OCI-M1 (cell line): ENCODE results near the gene SVOPL.
"Not testable (repeated sequence)": the region's sequence is repeated elsewhere in the genome, so short reads cannot be mapped to it uniquely, and the experiment has no call there.

Experiments
- DNase-seq: peaks from one replicate; lab custom pipeline; 2025; lab: John Stamatoyannopoulos, UW

Gene SVOPL, protein sequence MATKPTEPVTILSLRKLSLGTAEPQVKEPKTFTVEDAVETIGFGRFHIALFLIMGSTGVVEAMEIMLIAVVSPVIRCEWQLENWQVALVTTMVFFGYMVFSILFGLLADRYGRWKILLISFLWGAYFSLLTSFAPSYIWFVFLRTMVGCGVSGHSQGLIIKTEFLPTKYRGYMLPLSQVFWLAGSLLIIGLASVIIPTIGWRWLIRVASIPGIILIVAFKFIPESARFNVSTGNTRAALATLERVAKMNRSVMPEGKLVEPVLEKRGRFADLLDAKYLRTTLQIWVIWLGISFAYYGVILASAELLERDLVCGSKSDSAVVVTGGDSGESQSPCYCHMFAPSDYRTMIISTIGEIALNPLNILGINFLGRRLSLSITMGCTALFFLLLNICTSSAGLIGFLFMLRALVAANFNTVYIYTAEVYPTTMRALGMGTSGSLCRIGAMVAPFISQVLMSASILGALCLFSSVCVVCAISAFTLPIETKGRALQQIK

DNA sequence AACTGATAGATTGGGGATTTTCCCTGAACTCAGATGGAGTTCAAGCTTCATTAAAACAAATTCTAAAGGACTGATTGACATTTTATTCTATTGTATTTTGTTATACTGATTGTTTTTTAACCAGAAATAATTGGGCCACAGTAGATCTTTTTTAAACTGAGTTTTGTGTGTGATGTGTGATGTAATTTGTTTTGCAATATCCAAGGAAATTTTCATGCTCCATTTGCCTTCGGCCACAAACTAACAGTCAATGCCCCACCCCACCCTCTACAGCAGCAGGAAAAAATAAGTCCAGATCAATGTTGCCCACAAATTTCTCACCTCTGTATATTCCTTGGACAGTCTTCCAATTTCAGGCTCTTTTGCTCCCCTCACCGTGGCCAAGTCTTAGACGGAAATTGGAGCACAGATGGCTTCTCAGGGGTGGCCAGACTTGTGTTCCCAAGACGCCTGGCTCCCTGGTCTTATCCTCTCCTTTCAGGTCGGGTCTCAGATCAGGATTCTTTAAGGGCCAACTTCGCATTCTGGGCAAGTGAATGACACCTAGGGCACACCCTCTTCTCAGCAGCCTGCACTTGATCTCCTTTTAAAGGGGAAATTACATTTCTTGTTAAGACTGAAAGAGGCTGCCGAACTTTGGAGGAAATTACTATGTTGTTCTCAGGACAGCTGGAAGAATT is at the start of gene SVOPL:
TSS of gene SVOPL (minus strand) at position 506 of the 680 bp plus-strand sequence. CDS start 22,317 bp downstream, outside the sequence.
- no peak for DNase-seq

DNA sequence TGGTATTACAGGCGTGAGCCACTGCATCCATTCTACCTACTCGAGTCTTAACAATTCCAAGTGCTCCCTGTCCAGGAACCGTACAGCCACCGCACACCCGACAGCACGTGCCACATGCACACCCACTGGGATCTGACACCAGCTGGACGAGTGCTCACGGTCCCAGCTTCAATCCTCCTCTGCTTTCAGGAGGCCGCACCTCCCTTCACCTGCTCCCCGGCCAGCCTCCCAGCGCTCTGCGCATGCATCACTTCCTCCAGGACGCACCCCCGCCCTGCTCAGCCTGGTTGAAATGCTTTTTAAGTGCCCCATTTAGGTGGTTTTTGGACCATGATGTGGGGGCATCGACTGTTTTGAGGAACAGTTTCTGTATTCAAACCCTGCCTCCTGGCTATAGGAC is 49.3 kb upstream of the SVOPL start:
- DNase-seq: no peak

DNA sequence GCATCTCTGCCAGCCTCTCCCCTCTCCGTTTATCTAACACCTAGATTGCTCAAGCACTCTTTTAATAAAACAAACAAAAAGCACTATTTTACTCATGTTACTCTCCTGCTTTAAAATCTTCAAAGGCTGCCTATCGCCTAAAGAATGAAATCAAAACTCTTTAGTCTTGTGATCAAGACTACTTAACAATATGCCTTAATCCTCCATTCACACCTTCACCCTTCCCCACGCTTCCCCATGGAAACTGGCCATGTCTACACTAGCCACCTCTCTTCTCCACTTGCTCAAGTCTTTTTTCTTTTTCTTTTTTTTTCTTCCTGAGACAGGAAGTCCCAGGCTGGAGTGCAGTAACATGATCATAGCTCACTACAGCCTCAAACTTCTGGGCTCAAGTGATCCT is 48.8 kb upstream of the SVOPL start:
- no peak for DNase-seq

DNA sequence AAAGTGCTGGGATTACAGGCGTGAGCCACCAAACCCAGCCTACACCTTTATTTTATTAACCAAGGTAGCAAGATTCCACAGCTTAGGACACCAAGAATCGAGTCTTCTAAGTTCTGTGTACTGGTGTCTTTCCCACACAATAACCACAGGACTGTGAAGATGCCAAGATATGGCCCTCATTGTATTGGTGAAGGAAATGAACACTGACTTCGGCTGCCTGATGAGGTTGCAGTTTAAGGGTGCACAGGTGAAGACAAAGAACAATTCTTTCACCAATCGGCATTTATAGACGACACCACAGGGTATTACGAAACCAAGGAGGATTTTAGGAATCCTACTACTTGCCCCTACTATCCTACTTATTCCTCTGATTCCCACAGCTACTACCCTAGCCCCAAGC is 47.5 kb upstream of the SVOPL start:
- no peak for DNase-seq

DNA sequence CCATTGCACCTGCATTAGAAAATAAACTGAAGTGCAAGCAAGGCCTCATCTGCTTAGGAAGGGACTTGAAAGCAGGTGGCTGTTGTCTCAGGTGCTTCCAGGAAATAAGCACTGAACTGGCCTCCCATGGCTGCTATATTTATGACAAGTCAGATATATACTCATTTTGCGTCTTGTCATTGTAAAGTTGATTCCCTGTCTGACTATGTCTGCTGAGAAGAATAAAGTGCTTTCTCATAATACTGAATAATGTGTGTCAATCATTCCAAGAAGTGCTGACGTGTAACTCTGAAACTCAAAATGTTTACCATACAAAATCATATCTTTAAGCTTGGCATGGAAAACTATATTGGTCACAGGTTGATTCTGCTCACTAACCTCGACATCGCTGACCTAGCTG is 44.9 kb upstream of the SVOPL start:
- DNase-seq: no peak

DNA sequence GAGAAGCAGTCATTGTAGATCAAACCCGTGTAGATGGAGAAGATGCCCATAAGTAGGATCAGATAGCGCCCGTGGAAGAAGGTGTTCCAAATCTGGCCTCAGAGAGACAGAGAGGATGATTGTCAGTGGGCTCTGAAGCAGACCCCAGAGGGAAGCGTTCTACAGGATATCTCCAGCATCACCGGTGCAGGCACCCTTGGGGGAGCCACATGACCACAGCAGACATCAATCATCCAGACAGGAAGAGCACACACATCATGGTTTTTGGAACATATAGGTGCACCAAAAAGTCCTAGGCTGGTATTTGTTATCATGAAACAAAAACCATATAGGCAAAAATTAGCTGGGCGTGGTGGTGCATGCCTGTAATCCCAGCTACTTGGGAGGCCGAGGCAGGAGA is 44.0 kb upstream of the SVOPL start:
- no peak for DNase-seq

DNA sequence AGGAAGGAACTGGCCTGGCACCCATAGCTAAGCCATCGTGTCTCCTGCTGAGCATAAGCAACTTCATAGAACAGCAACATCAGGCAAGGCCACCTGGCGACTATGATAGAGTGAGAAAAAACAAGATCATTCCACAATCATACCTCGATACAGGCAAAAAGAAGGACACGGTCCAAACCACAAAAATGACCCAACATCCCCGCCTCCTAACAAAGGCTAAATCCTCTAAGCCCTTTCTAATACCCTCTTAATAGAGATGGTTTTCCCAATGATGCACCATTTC is 40.2 kb upstream of the SVOPL start:
- no peak for DNase-seq

DNA sequence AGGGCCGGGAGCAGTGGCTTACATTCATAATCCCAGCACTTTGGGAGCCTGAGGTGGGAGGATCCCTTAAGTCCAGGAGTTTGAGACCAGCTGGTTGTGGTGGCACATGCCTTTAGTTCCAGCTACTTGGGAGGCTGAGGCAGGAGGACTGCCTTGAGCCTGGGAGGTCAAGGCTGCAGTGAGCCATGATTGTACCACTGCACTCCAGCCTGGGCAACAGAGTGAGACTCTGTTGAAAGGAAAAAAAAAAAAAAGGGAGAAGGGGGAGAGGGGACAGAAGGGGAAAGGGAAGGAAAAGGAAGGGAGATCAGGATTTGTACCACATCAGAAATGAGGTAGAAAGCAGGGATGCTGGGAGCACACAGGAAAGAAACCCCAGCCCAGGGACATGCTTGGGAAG is 38.7 kb upstream of the SVOPL start:
- no peak for DNase-seq

DNA sequence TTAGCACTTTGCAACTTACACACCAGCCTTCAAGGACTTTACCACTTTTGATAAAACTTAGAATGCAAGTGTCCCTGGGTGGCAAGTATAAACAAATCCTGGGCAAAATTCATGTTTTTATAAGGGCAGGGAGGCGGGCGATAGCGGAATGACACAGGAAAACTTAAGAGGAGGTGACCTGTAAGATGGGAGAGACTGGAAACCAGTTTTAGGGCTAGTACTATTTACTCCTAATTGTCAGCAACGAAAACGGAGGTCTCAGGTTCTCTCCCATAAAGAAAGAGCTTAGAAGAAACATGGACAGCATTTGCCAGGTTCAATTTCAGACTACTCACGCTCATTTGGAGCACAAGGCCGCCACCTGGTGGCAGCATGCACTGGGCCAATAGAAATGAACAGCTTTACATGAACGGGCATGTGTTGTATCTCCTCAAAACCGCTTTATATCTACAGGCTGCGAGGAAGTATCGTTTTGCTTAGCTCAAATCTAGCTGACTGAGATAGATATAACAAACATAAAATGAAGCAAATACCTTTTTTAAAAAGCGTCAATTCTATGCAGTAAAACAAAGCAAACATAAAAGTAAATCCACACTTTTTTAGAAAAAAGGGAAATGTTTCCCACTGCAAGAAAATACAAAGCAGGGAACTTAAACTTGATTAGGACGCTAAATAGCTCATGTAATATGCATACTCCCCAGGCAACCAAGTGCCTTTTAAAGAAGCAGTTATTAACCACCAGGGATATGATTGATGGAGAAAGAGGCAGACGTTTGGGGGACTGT is 37.6 kb upstream of the SVOPL start:
- DNase-seq: peak; percentile 87

DNA sequence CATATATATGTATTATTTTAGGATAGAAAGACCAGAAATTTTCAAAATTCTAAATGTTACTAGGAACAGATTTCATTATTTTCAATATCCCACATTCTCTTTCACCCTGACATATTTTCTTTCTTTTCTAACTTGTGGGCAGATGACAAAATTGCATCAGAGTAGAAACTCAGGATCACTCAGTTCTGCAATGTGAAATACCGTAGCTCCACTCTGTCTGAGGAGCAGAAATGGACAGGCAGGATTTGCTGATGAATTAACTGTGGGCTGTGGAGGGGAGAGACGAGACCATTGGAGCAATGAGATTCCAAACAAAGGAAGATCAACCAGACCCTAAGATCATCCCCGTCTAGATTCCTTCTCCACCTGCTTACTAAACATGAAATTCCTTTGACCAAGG is 37.0 kb upstream of the SVOPL start:
- no peak for DNase-seq

DNA sequence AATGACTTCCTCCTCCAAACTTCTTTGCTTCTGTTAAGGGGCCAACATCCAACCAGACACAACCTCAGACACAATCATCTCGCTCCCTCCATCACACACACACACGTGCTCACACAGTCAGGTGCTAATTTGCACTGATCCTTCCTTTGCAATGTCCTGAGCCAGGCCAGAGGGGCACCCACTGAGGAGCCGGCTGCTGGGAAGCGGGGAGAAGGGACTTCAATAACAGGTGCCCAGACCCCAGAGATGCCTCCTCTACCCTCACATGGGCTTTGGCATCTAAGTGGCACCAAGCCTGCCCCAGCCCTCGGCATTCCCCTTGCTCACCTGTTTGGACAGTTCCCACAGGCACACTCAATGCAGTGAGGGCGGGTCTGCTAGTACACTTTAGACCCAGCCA is 34.2 kb upstream of the SVOPL start:
- no peak for DNase-seq

DNA sequence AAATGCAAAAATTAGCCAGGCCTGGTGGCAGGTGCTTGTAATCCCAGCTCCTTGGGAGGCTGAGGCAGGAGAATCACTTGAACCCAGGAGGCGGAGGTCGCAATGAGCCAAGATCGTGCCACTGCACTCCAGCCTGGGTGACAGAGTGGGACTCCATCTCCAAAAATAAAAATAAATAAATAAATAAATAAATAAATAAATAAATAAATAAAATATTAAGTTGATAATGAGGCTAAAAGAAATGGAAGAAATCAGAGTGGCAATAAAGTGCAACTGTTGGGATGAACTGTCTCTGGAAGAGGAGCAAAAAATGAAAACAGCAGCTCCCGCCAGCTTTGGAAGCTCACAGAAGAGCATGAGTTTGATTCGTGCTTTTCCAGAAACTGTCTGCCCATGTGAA is 30.6 kb upstream of the SVOPL start:
- not testable (repeated sequence) for DNase-seq

DNA sequence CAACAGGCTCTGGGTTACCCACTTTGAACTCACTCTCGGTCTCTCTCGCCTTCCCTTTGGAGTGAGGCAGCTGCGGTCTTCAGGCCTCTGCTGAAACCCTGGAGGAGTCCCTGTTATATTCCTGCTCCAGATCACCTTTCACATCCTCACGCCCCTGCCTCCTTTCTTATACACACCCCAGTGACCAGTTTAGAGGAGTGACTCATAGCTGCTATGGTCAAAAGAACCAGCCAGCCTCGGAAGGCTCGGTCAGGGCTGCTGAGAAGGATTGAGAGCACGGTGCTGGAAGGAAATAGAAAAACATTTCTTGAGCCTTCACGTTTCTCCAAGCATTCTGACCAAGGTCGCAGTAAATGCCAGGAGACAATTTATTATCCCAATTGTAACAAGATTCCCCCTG is 28.3 kb upstream of the SVOPL start:
- no peak for DNase-seq

DNA sequence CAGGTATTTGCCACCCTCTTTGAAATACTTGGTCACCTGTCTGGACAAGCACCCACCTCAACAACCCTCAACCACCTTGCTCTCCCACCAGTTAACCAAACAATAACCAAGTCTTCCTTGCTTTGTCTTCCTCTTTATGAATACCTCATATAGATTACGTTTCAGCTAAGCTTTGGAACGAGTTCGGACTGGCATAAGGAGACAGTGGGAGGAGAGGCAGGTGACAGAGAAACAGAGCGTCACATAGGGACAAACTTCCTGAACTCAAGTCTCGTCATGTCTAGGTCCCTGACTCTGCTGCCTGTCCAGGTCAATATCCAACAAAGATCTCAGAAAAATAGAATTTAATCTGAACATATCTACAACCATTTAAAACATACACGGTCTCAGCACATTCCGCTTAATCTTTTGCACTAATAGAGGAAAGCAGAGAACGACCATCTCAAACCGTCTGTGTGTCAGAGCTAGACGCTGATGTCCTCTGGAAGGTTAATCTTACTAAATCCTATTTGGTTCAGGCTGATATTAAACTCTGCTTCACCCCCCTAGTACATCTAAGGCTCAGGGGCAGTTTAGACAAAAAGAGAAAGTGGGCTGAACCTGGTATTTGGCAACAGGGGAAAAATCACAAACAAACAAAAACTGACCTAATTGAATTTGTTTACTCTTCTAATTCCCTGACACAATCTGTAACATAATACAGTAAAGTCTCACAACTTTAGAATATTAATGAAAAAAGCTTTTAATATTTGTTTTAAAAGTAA is 26.4 kb upstream of the SVOPL start:
- DNase-seq: no peak

DNA sequence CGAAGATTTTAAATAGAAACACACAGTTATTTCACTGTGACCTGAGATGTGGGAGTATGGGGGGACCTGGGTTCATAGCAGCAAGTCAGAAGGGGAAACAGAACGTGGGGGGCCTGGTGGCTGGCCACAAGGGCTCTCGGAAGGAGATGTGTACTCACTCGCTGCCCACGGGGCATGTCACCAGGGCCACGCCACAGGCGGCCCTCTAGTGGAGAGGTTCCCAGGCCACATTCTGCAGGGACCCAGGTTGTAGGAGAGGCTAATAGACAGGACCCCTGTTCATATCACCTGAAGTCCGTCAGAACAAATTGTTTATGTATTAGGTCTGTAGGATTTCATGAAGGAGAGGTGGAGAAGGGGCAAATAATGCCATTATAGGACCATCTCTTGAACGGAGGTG is 25.1 kb upstream of the SVOPL start:
- DNase-seq: no peak

DNA sequence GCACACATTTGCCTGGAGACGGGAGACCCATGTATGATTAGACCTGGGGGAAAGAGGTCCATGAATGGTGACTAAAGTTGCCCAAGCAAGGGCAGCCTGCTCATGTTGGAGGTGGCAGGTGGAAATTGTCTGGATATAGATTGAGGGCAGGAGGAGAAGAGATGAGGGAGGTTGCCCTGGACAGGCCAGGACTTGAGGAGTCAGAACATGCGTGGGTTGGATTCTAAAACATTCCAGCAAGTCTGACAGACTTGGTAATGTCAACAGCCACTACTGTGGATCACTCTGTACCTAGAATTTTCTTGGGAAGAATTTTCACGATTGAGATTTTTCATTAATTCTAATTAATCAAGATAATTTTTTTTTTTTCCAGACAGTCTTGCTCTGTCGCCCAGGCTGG is 19.1 kb upstream of the SVOPL start:
- no peak for DNase-seq

DNA sequence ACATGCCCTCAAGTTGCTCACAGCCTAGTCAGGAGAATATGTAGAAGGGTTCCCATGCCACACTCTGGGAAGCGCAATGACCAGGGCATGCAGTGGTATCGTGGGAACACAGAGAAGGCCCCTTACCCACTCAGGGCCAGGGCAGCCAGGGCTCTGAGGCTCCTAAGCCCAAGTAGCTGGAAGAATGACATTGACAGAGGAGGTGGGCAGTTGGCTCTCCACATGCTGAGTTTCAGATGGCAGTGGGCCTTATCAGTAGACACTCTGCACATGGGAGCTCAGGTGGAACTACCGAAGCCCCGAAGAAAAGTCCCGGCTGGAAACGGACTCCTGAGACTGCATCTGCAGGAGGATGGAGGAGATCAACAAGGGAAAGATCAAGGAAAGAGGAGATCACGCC is 15.7 kb upstream of the SVOPL start:
- DNase-seq: no peak

DNA sequence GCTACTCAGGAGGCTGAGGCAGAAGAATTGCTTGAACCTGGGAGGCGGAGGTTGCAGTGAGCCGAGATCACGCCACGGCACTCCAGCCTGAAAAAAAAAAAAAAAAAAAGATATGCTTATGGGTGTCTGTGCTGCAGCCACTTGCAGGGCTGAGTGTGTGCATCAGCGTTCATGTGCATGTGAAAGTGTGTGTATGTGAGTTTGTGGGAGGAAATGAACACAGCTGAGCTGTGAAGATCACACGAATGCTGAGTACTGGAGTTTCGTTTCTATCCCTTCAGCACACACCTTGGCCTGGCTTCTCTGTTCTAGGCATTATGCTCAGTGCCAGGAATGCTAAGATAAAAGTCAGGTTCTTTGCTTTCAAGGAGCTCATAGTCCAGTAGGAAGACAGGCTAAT is 12.0 kb upstream of the SVOPL start:
- DNase-seq: no peak

DNA sequence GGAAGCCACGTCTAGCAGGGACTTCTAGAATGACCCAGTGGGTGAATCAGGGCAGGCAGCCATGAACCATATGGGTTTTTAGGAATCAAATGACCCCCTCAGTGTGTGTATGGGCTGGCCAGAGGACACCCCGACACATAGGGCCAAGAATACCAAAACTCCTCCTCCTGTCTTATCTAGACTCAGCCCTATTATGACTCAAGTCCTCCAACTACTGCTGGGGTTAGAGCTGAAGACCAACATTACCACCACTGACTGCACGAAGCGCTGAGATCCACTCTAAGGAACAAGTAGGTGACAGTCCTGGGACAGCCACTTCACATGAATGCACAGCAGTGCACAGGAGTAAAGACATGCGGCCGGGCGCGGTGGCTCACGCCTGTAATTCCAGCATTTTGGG is 11.5 kb upstream of the SVOPL start:
- no peak for DNase-seq

DNA sequence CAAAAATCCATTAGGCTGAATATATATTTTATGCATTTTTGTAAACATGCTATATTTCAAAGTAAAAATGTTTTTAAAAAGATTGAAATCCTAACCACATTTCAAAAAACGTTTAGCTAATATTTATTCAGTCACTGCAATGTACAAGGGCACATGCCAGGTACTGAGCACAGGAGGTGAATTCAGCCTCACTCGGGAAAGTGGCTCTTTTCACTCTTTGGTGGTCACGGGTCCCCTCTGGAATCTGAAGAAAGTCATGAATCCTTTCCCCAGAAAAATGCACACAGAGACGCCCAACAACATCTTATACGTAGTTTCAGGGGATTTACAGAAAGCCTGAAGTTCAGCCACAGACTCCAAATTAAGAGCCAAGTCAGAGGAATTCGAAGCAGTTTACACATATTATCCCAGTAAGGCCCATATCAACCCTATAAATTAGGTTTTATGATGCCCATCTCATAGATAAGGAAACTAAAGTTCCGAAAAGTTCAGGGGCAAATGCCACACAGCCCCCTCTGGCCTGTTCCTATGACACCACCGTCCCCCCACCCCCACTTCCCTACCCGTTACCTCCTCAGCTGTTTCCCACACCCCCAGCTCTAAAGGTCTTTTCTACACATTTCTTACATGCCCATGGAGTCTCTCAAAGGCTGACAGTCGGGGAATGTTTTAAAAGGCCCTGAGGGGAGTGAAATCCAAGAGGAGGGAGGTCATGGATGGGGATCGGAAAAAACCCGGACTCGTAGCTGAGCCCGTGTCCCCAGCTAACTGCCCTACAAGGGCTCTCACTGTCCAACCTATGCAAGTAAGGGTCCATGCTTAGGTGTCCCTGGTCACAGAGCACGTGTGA is 9.6 kb upstream of the SVOPL start:
- no peak for DNase-seq

DNA sequence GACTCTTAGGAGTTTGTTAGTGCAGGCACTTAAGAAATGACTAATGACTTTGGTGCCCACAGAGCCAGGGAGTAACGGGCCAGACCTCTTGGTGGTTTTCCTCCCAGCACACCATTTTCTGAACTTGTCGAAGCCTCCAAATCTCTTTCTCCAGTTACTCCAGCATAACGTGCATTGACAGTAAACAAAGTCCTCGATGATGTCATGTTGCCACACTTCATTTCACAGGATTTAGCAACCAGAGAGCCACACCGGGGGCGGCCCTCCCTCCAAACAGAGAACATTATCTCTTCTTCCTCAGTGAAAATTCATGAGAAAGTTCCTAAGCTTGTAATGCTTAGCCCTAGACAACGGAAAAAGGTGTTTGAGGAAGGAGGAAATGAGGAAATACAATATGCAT is 4.0 kb upstream of the SVOPL start:
- no peak for DNase-seq
